ENCODE results near the gene DGCR6.
"Not testable (repeated sequence)": the region's sequence is repeated elsewhere in the genome, so short reads cannot be mapped to it uniquely, and the experiment has no call there.

DNA sequence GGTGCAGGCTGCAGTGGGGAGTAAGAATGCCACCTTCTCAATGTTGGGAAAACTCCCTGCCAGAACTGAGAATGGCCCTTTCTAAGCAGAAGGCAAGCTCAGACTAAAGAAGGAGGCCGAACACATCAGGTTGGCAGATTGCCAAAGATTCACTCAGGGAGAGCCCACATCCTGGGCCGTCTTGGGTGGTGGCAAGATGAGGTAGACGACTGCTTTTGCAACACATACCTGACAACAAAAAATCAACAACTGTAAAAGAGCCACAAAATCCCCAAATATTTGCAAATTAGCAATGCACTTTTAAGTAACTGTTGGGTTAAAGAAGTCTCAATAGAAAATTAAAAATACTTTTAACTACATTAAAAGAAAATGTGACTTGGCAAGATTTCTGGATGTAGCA lies 24.9 kb upstream of the DGCR6 start:
- TF ChIP-seq CTCF, POLR2A, EP300 (IDR thresholded peaks at IDR 0.05): not testable (repeated sequence)
